Testis (tissue), 2 donors: ENCODE results near the gene SVEP1.

Source experiments
- POLR2A ChIP-seq: fragments of 450-650 bp; IDR thresholded peaks from one replicate; pipeline ENCODE4 v1.6.1; 2017; ENCODE audit warnings: antibody characterized with exemption, mild to moderate bottlenecking, moderate library complexity
- TF ChIP-seq, protein P1 (sequence below), 3 experiments: fragments of 450-650 bp in 2 of 3; fragments of 200-600 bp in 1 of 3; sonication (generic) in 1 of 3; IDR thresholded peaks; one replicate each; pipeline ENCODE4 v1.5.1; 2016 to 2019; ENCODE audit warnings: antibody characterized with exemption in 3 of 3, mild to moderate bottlenecking in 2 of 3, moderate library complexity in 1 of 3

DNA sequence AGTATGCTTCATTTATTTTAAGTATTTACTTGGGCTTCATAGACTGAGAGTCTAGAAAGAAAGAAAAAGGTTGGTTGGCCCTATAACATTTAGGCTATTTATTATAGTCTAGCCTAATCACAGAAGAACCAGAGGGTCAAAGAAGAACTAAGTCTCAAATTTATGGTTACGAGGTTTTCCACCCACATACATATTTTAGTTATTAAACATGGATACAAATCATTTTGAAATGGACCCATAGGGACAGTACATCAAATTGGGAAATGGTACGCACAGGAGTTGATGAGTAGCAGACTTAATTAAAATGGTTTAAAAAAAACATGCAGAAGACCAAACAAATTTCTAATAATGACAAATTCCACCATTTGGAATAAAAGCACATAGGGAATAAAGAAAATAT is 17.7 kb downstream of the SVEP1 start:
- TF ChIP-seq, protein P1, sequence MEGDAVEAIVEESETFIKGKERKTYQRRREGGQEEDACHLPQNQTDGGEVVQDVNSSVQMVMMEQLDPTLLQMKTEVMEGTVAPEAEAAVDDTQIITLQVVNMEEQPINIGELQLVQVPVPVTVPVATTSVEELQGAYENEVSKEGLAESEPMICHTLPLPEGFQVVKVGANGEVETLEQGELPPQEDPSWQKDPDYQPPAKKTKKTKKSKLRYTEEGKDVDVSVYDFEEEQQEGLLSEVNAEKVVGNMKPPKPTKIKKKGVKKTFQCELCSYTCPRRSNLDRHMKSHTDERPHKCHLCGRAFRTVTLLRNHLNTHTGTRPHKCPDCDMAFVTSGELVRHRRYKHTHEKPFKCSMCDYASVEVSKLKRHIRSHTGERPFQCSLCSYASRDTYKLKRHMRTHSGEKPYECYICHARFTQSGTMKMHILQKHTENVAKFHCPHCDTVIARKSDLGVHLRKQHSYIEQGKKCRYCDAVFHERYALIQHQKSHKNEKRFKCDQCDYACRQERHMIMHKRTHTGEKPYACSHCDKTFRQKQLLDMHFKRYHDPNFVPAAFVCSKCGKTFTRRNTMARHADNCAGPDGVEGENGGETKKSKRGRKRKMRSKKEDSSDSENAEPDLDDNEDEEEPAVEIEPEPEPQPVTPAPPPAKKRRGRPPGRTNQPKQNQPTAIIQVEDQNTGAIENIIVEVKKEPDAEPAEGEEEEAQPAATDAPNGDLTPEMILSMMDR (IDR thresholded peaks at IDR 0.05): no peak
- TF ChIP-seq POLR2A: no peak
